K562 (cell line): Measurements from ENCODE around the gene CYP51A1. TPM values are rescaled to one million over a fixed set of nuclear protein-coding genes. Genes with fewer than 3 reads are reported as not detected.

Experiments used
- BDP1 ChIP-seq: IDR thresholded peaks from 3 replicates; pipeline ENCODE4 v1.6.1; 2011; ENCODE audit not compliant: insufficient read length, insufficient read depth
- CREM ChIP-seq: IDR thresholded peaks from 2 replicates; pipeline ENCODE4 v1.6.1; 2014; ENCODE audit warnings: antibody characterized with exemption, low read depth
- CTBP1 ChIP-seq: fragments of 450-650 bp; IDR thresholded peaks from 2 replicates; pipeline ENCODE4 v1.6.1; 2016; ENCODE audit warnings: borderline replicate concordance
- E2F6 ChIP-seq, 2 experiments: IDR thresholded peaks; 2 replicates each; pipeline ENCODE4 v1.6.1; 2011; ENCODE audit warnings: borderline replicate concordance in 1 of 2, control low read depth in 1 of 2, low read depth in 1 of 2, low read length in 1 of 2, mild to moderate bottlenecking in 1 of 2, mixed read lengths in 1 of 2, moderate library complexity in 1 of 2; ENCODE audit not compliant: insufficient read depth in 1 of 2, insufficient read length in 1 of 2, poor library complexity in 1 of 2, severe bottlenecking in 1 of 2; ENCODE audit errors: extremely low read depth in 1 of 2
- ETS1 ChIP-seq: conservative IDR thresholded peaks from 2 replicates; pipeline ENCODE4 v1.6.1; 2011; ENCODE audit warnings: low read depth, mild to moderate bottlenecking, low read length; ENCODE audit not compliant: control insufficient read depth
- HMG20B ChIP-seq: fragments of 250-450 bp; sonication (Bioruptor Pico); IDR thresholded peaks from 2 replicates; pipeline ENCODE4 v1.5.0; 2021; ENCODE audit warnings: mild to moderate bottlenecking
- MEF2A ChIP-seq: IDR thresholded peaks from 2 replicates; pipeline ENCODE4 v1.6.1; 2011; ENCODE audit warnings: low read depth, mild to moderate bottlenecking, low read length, moderate library complexity; ENCODE audit not compliant: control insufficient read depth
- REST ChIP-seq, 2 experiments: fragments of 450-650 bp; formaldehyde crosslinking in 1 of 2; IDR thresholded peaks; 2 replicates each; pipeline versions ENCODE4 v1.4.0 to v1.6.1; 2014 to 2020; ENCODE audit warnings: mild to moderate bottlenecking in 2 of 2, borderline replicate concordance in 1 of 2, low read depth in 1 of 2
- SRF ChIP-seq, 2 experiments: fragments of 250-450, 450-650 bp in 1 of 2; sonication (Bioruptor Pico) in 1 of 2; sonication (generic) in 1 of 2; formaldehyde crosslinking; IDR thresholded peaks; 2 replicates each; pipeline versions ENCODE4 v1.5.0 to v1.5.1; 2020 to 2022; ENCODE audit warnings: mild to moderate bottlenecking in 1 of 2, missing genetic modification reagents in 1 of 2
- ZBTB33 ChIP-seq: sonication (generic); formaldehyde crosslinking; IDR thresholded peaks from 2 replicates; pipeline ENCODE4 v1.8.1; 2023; ENCODE audit warnings: mild to moderate bottlenecking, missing genetic modification reagents
- ZNF436 ChIP-seq: fragments of 250-450, 450-650 bp; sonication (Bioruptor Pico); formaldehyde crosslinking; IDR thresholded peaks from 2 replicates; pipeline ENCODE4 v1.7.0; 2020; ENCODE audit warnings: mild to moderate bottlenecking
- ZNF445 ChIP-seq: fragments of 250-450 bp; sonication (Bioruptor Pico); IDR thresholded peaks from 2 replicates; pipeline ENCODE4 v1.4.0; 2020; ENCODE audit warnings: low read depth, mild to moderate bottlenecking, moderate library complexity
- polyA plus RNA-seq, 8 experiments: library from polyadenylated mRNA; depleted of rRNA in 4 of 8; stranded (reverse) in 5 of 8; unstranded in 3 of 8; fragments of >200 nt; fragmentation: Nextera tagmentation in 2 of 8; fragmentation: Illumina TruSeq in 1 of 8; extraction: Ambion mirVana in 2 of 8; extraction: Trizol in 1 of 8; gene quantifications; 2 replicates each; pipeline versions ENCODE4 v1.2.1 to v1.2.3, GENCODE V29; 2011 to 2014; ENCODE audit warnings: inconsistent platforms in 1 of 8, missing spikeins in 1 of 8
- total RNA-seq, 7 experiments: library from RNA; depleted of rRNA in 6 of 7; stranded (reverse); fragments of >200 nt in 6 of 7; fragmentation: Illumina TruSeq in 2 of 7; extraction: Trizol in 2 of 7; gene quantifications; 2 replicates each; pipeline versions ENCODE4 v1.2.1 to v1.2.3, GENCODE V29; 2011 to 2021; ENCODE audit warnings: low replicate concordance in 1 of 7

Gene CYP51A1
- total and polyA plus RNA-seq, 9 of the 15 experiments (the other 6 are each of a cell fraction or from before 2014, with no cell fraction given), result 35.4 to 151 (median 80.3) TPM

- TF ChIP-seq ZNF445 (CRISPR knock-in tag) (no peak), HMG20B (CRISPR knock-in tag) (no peak), ETS1 (no peak), ZBTB33 (CRISPR knock-in tag) (peak; percentile 96), E2F6 (IDR thresholded peaks at IDR 0.05; ENCODE audit: borderline replicate concordance in 1 of 2, extremely low read depth in 1 of 2, insufficient read depth in 1 of 2, insufficient read length in 1 of 2, low read depth in 1 of 2, low read length in 1 of 2, poor library complexity in 1 of 2, severe bottlenecking in 1 of 2) (peak in 1 of 2 experiments; percentile 31), ZNF436 (CRISPR knock-in tag) (no peak), CTBP1 (0 out of 2 replicates have a peak, but pooled peaks have one; percentile 21), REST (IDR thresholded peaks at IDR 0.05; ENCODE audit: borderline replicate concordance) (peak; percentile 14; the same call in 1 of the 2 replicates), REST (CRISPR knock-in tag; IDR thresholded peaks at IDR 0.05; ENCODE audit: low read depth) (no peak), MEF2A (no peak), CREM (0 out of 2 replicates have a peak, but pooled peaks have one; percentile 20), SRF (CRISPR knock-in tag; IDR thresholded peaks at IDR 0.05) (no peak), BDP1 (no peak)
Observed at GRCh38 chr7:92178928-92179924, 44.9 kb upstream of the CYP51A1 start, which contains the start of gene LRRD1 (continued).
